ENCODE measurements around the gene KRT14.
"Not testable (repeated sequence)": the region's sequence is repeated elsewhere in the genome, so short reads cannot be mapped to it uniquely, and the experiment has no call there.

KRT14 gene

GRCh38 chr17:41602524-41602923 is 15.8 kb upstream of the KRT14 start:
- no peak for DNase-seq (ENCODE audit: low spot score)

- no peak for DNase-seq (ENCODE audit: low spot score)
Observed at GRCh38 chr17:41600318-41600717, 13.6 kb upstream of the KRT14 start.

GRCh38 chr17:41599680-41600079 is 13.0 kb upstream of the KRT14 start:
- no peak for DNase-seq (ENCODE audit: low spot score)

- no peak for DNase-seq (ENCODE audit: low spot score)
Observed at GRCh38 chr17:41595585-41595984, 8.9 kb upstream of the KRT14 start.

GRCh38 chr17:41594363-41594915 is 7.7 kb upstream of the KRT14 start:
- DNase-seq (ENCODE audit: low spot score) = no peak

- no peak for DNase-seq (ENCODE audit: low spot score)
Observed at GRCh38 chr17:41593306-41593981, 6.7 kb upstream of the KRT14 start.

- DNase-seq (ENCODE audit: low spot score) = no peak
Observed at GRCh38 chr17:41592601-41593305, 6.1 kb upstream of the KRT14 start.

GRCh38 chr17:41589301-41589700 is 2.6 kb upstream of the KRT14 start:
- DNase-seq (ENCODE audit: low spot score) = no peak

GRCh38 chr17:41588126-41588810 is 1.6 kb upstream of the KRT14 start:
- DNase-seq (ENCODE audit: low spot score) = no peak

GRCh38 chr17:41585301-41586056 is 1.2 kb downstream of the KRT14 start:
- DNase-seq (ENCODE audit: low spot score) = no peak

- DNase-seq (ENCODE audit: low spot score) = not testable (repeated sequence)
Observed at GRCh38 chr17:41584331-41584927, 2.3 kb downstream of the KRT14 start.

GRCh38 chr17:41583137-41584127 is 3.3 kb downstream of the KRT14 start:
- DNase-seq (ENCODE audit: low spot score) = no peak

- DNase-seq (ENCODE audit: low spot score) = not testable (repeated sequence)
Observed at GRCh38 chr17:41582061-41582968, 4.4 kb downstream of the KRT14 start.

GRCh38 chr17:41581366-41582060 is 5.2 kb downstream of the KRT14 start:
- DNase-seq (ENCODE audit: low spot score) = no peak

- DNase-seq (ENCODE audit: low spot score) = no peak
Observed at GRCh38 chr17:41580687-41581365, 5.9 kb downstream of the KRT14 start.

- DNase-seq (ENCODE audit: low spot score) = no peak
Observed at GRCh38 chr17:41580244-41580575, 6.5 kb downstream of the KRT14 start.

GRCh38 chr17:41579484-41580243 is 7.0 kb downstream of the KRT14 start:
- peak; percentile 92 for DNase-seq (ENCODE audit: low spot score)
